HepG2 (cell line): ENCODE data around the gene MINDY1. TPM values are rescaled to one million over a fixed set of nuclear protein-coding genes. Genes with fewer than 3 reads are reported as not detected.

Experiments used
- CEBPB ChIP-seq: IDR thresholded peaks from 2 replicates; pipeline ENCODE4 v1.6.1; 2011; ENCODE audit warnings: low read depth, low read length, improper control_type of control experiment, borderline replicate concordance
- MTF2 ChIP-seq: sonication (generic); formaldehyde crosslinking; IDR thresholded peaks from 2 replicates; pipeline ENCODE4 v1.5.0; 2020; ENCODE audit warnings: missing genetic modification reagents, borderline replicate concordance
- NFYC ChIP-seq: IDR thresholded peaks from 2 replicates; pipeline ENCODE4 v1.6.1; 2016; ENCODE audit warnings: missing genetic modification reagents, missing compliant biosample characterization
- PCBP2 ChIP-seq: fragments of 200-400 bp; formaldehyde crosslinking; optimal IDR thresholded peaks from 2 replicates; pipeline ENCODE3; 2018; ENCODE audit warnings: low read length, low read depth; ENCODE audit not compliant: poor library complexity, severe bottlenecking
- SIX1 ChIP-seq: sonication (generic); formaldehyde crosslinking; IDR thresholded peaks from 2 replicates; pipeline ENCODE4 v1.4.0; 2020; ENCODE audit warnings: missing genetic modification reagents, borderline replicate concordance
- SMAD9 ChIP-seq: sonication (generic); formaldehyde crosslinking; IDR thresholded peaks from 2 replicates; pipeline ENCODE4 v1.5.1; 2020; ENCODE audit warnings: mild to moderate bottlenecking, missing genetic modification reagents
- ZNF451 ChIP-seq: sonication (generic); formaldehyde crosslinking; IDR thresholded peaks from 2 replicates; pipeline ENCODE4 v1.5.0; 2020; ENCODE audit warnings: mild to moderate bottlenecking, missing genetic modification reagents
- ZNF589 ChIP-seq: sonication (generic); formaldehyde crosslinking; conservative IDR thresholded peaks from 2 replicates; pipeline ENCODE4 v1.8.0; 2022; ENCODE audit warnings: mild to moderate bottlenecking, moderate library complexity, missing genetic modification reagents
- ZNF746 ChIP-seq: sonication (generic); formaldehyde crosslinking; IDR thresholded peaks from 2 replicates; pipeline ENCODE4 v1.8.0; 2022; ENCODE audit warnings: mild to moderate bottlenecking, missing genetic modification reagents
- ZNF768 ChIP-seq: sonication (generic); formaldehyde crosslinking; IDR thresholded peaks from 2 replicates; pipeline ENCODE4 v1.4.0; 2020; ENCODE audit warnings: missing genetic modification reagents
- polyA plus RNA-seq, 8 experiments: library from polyadenylated mRNA; depleted of rRNA in 3 of 8; stranded (reverse) in 7 of 8; unstranded in 1 of 8; fragments of >200 nt; fragmentation: Illumina TruSeq in 4 of 8; extraction: Trizol in 4 of 8; gene quantifications; 2 replicates each; pipeline versions ENCODE4 v1.2.1 to v1.2.3, GENCODE V29; 2011 to 2016; ENCODE audit warnings: low read depth in 4 of 8, missing spikeins in 1 of 8, mixed read lengths in 1 of 8; ENCODE audit not compliant: insufficient read depth in 1 of 8
- total RNA-seq, 5 experiments: library from RNA; depleted of rRNA; stranded (reverse); fragments of >200 nt; fragmentation: Illumina TruSeq; extraction: Trizol; gene quantifications; 2 replicates each; pipeline ENCODE4 v1.2.3, GENCODE V29; 2016; ENCODE audit warnings: low read depth in 1 of 5
- TF ChIP-seq, protein P1 (sequence below): sonication (generic); formaldehyde crosslinking; IDR thresholded peaks from 2 replicates; pipeline ENCODE4 v1.4.0; 2020; ENCODE audit warnings: missing genetic modification reagents
- TF ChIP-seq, protein P2 (sequence below): sonication (generic); formaldehyde crosslinking; conservative IDR thresholded peaks from 2 replicates; pipeline ENCODE4 v1.4.0; 2020; ENCODE audit warnings: missing genetic modification reagents
- TF ChIP-seq, protein P3 (sequence below): sonication (generic); formaldehyde crosslinking; IDR thresholded peaks from 2 replicates; pipeline ENCODE4 v1.5.0; 2020; ENCODE audit warnings: missing genetic modification reagents
- TF ChIP-seq, protein P4 (sequence below): sonication (generic); formaldehyde crosslinking; IDR thresholded peaks from 2 replicates; pipeline ENCODE4 v1.5.0; 2020; ENCODE audit warnings: missing genetic modification reagents, mild to moderate bottlenecking, borderline replicate concordance
- TF ChIP-seq, protein P5 (sequence below): IDR thresholded peaks from 2 replicates; pipeline ENCODE4 v1.6.1; 2016; ENCODE audit warnings: missing biosample characterization, missing genetic modification reagents, low read depth
- TF ChIP-seq, protein P6 (sequence below): sonication (generic); formaldehyde crosslinking; IDR thresholded peaks from 2 replicates; pipeline ENCODE4 v1.9.0; 2022; ENCODE audit warnings: low read depth, missing genetic modification reagents

Gene MINDY1
- total and polyA plus RNA-seq, 2 of the 13 experiments (the other 11 are each of a cell fraction or from before 2014, with no cell fraction given), result 11.1 to 15.0 TPM

DNA sequence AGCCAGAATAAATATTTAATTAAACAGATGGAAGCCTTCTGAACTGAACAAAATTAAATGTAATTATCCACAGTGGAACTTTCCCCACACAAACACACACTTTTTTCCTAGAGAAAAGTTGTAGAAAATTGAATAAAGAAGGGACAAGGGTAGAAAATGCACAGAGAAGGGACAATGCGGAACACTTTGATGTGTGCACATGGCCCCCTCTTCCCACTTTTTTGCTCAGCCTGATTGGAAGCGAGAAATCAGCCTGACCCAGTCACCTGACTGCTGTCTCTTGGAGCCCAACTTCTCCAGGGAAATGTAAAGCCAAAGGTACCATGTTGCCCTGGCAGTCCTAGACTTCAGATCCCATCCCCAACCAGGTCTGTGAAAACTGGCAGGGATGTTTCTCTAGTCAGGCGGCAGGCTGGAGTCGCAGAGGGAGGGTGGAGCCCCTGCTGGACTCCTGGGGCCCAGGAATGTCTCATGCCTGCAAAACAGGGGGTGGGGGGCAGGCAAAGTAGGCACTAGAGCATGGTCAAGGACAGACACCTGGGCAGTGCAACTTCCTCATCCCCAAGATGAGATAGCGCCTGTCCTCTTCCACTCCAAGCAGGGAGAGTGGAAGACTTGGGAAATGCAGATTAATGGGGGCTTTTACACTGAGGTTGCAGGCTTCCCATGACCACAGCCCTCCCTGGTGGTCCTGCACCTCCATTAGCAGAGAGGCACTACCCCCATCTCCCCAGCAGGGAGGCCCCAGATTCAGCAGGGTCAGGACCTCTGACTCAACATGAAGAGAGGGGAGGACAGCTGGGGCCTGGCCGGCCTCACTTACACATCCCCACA lies 34.9 kb downstream of the MINDY1 start (continued):
- TF ChIP-seq, protein P1, sequence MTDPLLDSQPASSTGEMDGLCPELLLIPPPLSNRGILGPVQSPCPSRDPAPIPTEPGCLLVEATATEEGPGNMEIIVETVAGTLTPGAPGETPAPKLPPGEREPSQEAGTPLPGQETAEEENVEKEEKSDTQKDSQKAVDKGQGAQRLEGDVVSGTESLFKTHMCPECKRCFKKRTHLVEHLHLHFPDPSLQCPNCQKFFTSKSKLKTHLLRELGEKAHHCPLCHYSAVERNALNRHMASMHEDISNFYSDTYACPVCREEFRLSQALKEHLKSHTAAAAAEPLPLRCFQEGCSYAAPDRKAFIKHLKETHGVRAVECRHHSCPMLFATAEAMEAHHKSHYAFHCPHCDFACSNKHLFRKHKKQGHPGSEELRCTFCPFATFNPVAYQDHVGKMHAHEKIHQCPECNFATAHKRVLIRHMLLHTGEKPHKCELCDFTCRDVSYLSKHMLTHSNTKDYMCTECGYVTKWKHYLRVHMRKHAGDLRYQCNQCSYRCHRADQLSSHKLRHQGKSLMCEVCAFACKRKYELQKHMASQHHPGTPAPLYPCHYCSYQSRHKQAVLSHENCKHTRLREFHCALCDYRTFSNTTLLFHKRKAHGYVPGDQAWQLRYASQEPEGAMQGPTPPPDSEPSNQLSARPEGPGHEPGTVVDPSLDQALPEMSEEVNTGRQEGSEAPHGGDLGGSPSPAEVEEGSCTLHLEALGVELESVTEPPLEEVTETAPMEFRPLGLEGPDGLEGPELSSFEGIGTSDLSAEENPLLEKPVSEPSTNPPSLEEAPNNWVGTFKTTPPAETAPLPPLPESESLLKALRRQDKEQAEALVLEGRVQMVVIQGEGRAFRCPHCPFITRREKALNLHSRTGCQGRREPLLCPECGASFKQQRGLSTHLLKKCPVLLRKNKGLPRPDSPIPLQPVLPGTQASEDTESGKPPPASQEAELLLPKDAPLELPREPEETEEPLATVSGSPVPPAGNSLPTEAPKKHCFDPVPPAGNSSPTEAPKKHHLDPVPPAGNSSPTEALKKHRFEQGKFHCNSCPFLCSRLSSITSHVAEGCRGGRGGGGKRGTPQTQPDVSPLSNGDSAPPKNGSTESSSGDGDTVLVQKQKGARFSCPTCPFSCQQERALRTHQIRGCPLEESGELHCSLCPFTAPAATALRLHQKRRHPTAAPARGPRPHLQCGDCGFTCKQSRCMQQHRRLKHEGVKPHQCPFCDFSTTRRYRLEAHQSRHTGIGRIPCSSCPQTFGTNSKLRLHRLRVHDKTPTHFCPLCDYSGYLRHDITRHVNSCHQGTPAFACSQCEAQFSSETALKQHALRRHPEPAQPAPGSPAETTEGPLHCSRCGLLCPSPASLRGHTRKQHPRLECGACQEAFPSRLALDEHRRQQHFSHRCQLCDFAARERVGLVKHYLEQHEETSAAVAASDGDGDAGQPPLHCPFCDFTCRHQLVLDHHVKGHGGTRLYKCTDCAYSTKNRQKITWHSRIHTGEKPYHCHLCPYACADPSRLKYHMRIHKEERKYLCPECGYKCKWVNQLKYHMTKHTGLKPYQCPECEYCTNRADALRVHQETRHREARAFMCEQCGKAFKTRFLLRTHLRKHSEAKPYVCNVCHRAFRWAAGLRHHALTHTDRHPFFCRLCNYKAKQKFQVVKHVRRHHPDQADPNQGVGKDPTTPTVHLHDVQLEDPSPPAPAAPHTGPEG (CRISPR knock-in tag), result 0 out of 2 replicates have a peak, but pooled peaks have one; percentile 48
- TF ChIP-seq SIX1 (CRISPR knock-in tag) (no peak), ZNF451 (CRISPR knock-in tag) (no peak; the same call in 1 of the 2 replicates), SMAD9 (CRISPR knock-in tag) (no peak), ZNF746 (no peak; the same call in none of the 2 replicates), NFYC (CRISPR knock-in tag) (no peak), PCBP2 (no peak), ZNF589 (CRISPR knock-in tag) (no peak), MTF2 (no peak), ZNF768 (CRISPR knock-in tag) (no peak), CEBPB (no peak)
- TF ChIP-seq, protein P2, sequence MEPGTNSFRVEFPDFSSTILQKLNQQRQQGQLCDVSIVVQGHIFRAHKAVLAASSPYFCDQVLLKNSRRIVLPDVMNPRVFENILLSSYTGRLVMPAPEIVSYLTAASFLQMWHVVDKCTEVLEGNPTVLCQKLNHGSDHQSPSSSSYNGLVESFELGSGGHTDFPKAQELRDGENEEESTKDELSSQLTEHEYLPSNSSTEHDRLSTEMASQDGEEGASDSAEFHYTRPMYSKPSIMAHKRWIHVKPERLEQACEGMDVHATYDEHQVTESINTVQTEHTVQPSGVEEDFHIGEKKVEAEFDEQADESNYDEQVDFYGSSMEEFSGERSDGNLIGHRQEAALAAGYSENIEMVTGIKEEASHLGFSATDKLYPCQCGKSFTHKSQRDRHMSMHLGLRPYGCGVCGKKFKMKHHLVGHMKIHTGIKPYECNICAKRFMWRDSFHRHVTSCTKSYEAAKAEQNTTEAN (CRISPR knock-in tag), result 0 out of 2 replicates have a peak, but pooled peaks have one; percentile 28
- TF ChIP-seq, protein P3, sequence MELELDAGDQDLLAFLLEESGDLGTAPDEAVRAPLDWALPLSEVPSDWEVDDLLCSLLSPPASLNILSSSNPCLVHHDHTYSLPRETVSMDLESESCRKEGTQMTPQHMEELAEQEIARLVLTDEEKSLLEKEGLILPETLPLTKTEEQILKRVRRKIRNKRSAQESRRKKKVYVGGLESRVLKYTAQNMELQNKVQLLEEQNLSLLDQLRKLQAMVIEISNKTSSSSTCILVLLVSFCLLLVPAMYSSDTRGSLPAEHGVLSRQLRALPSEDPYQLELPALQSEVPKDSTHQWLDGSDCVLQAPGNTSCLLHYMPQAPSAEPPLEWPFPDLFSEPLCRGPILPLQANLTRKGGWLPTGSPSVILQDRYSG (CRISPR knock-in tag), result no peak
- TF ChIP-seq, protein P4, sequence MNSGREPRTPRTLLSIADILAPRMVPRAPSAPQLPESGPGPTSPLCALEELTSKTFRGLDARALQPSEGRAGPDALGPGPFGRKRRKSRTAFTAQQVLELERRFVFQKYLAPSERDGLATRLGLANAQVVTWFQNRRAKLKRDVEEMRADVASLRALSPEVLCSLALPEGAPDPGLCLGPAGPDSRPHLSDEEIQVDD (CRISPR knock-in tag), result no peak
- TF ChIP-seq, protein P5, sequence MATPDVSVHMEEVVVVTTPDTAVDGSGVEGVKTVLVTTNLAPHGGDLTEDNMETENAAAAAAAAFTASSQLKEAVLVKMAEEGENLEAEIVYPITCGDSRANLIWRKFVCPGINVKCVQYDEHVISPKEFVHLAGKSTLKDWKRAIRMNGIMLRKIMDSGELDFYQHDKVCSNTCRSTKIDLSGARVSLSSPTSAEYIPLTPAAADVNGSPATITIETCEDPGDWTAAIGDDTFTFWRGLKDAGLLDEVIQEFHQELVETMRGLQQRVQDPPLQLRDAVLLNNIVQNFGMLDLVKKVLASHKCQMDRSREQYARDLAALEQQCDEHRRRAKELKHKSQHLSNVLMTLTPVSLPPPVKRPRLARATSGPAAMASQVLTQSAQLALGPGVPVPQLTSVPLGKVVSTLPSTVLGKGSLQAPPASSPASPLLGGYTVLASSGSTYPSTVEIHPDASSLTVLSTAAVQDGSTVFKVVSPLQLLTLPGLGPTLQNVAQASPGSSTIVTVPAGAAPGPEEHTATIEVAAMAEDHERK (CRISPR knock-in tag), result no peak
- TF ChIP-seq, protein P6, sequence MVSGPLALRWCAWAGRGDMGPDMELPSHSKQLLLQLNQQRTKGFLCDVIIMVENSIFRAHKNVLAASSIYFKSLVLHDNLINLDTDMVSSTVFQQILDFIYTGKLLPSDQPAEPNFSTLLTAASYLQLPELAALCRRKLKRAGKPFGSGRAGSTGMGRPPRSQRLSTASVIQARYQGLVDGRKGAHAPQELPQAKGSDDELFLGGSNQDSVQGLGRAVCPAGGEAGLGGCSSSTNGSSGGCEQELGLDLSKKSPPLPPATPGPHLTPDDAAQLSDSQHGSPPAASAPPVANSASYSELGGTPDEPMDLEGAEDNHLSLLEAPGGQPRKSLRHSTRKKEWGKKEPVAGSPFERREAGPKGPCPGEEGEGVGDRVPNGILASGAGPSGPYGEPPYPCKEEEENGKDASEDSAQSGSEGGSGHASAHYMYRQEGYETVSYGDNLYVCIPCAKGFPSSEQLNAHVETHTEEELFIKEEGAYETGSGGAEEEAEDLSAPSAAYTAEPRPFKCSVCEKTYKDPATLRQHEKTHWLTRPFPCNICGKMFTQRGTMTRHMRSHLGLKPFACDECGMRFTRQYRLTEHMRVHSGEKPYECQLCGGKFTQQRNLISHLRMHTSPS (CRISPR knock-in tag), result peak; percentile 65
